DND-41 (cell line): ENCODE data around the gene LIN7C.

Source experiments
- EZH2 ChIP-seq: IDR thresholded peaks from 3 replicates; pipeline ENCODE4 v1.6.1; 2012; ENCODE audit warnings: borderline replicate concordance, low read depth, mild to moderate bottlenecking, moderate library complexity, low read length, inconsistent platforms; ENCODE audit not compliant: severe bottlenecking
- TF ChIP-seq, protein P1 (sequence below): IDR thresholded peaks from 2 replicates; pipeline ENCODE4 v1.5.1; 2012; ENCODE audit warnings: borderline replicate concordance, low read length, moderate library complexity, mild to moderate bottlenecking; ENCODE audit not compliant: poor library complexity, severe bottlenecking; ENCODE audit errors: extremely low read depth

DNA sequence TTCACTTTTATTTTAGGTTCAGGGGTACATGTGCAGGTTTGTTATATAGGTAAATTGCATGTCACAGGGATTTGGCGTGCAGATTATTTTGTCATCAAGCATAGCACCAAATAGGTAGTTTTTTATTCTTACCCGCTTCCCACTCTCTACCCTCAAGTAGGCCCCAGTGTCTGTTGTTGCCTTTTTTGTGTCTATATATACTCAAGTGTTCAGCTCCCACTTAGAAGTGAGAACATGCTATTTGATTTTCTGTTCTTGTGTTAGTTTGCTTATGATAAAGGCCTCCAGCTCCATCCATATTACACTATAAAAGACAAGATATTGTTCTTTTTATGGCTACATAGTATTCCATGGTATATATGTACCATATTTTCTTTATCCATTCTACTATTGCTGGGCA is 28.5 kb upstream of the LIN7C start:
- TF ChIP-seq, protein P1, sequence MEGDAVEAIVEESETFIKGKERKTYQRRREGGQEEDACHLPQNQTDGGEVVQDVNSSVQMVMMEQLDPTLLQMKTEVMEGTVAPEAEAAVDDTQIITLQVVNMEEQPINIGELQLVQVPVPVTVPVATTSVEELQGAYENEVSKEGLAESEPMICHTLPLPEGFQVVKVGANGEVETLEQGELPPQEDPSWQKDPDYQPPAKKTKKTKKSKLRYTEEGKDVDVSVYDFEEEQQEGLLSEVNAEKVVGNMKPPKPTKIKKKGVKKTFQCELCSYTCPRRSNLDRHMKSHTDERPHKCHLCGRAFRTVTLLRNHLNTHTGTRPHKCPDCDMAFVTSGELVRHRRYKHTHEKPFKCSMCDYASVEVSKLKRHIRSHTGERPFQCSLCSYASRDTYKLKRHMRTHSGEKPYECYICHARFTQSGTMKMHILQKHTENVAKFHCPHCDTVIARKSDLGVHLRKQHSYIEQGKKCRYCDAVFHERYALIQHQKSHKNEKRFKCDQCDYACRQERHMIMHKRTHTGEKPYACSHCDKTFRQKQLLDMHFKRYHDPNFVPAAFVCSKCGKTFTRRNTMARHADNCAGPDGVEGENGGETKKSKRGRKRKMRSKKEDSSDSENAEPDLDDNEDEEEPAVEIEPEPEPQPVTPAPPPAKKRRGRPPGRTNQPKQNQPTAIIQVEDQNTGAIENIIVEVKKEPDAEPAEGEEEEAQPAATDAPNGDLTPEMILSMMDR: no peak
- TF ChIP-seq EZH2: no peak
